Left kidney (tissue), 8 donors: ENCODE measurements around the gene NDUFV3. TPM values are rescaled to one million over a fixed set of nuclear protein-coding genes. Genes with fewer than 3 reads are reported as not detected.
A peak's percentile ranks its signal among the peaks of the same experiment; 100 is the strongest.
"Not testable (repeated sequence)": the region's sequence is repeated elsewhere in the genome, so short reads cannot be mapped to it uniquely, and the experiment has no call there.

Experiments used
- DNase-seq: peaks from one replicate; pipeline ENCODE4 v3.0.0-alpha.2; 2013
- long read RNA-seq, 8 donors: transcript quantifications; one replicate each; lab custom pipeline, GENCODE V29; 2026
- polyA plus RNA-seq: library from polyadenylated mRNA; unstranded; fragments of 120-200 nt; gene quantifications from one replicate; pipeline ENCODE4 v1.2.1, GENCODE V29; 2013; ENCODE audit not compliant: insufficient read length

NDUFV3 gene
- 44.1 TPM for polyA plus RNA-seq
- long read RNA-seq, donor 1, full-length matches to known transcripts: 18 of 36 reads
- long read RNA-seq, donor 1, partial matches to known transcripts: 11 of 36 reads
- long read RNA-seq, donor 1, other reads (novel, unspliced or antisense): 7 of 36 reads
- long read RNA-seq, donor 2, full-length matches to known transcripts: 26 of 31 reads
- long read RNA-seq, donor 2, partial matches to known transcripts: 5 of 31 reads
- long read RNA-seq, donor 2, other reads (novel, unspliced or antisense): 0 of 31 reads
- long read RNA-seq, donor 3, full-length matches to known transcripts: 17 of 35 reads
- long read RNA-seq, donor 3, partial matches to known transcripts: 18 of 35 reads
- long read RNA-seq, donor 3, other reads (novel, unspliced or antisense): 0 of 35 reads
- long read RNA-seq, donor 4, full-length matches to known transcripts: 8 of 8 reads
- long read RNA-seq, donor 4, partial matches to known transcripts: 0 of 8 reads
- long read RNA-seq, donor 4, other reads (novel, unspliced or antisense): 0 of 8 reads
- long read RNA-seq, donor 5, full-length matches to known transcripts: 40 of 66 reads
- long read RNA-seq, donor 5, partial matches to known transcripts: 12 of 66 reads
- long read RNA-seq, donor 5, other reads (novel, unspliced or antisense): 14 of 66 reads
- long read RNA-seq, donor 6, full-length matches to known transcripts: 12 of 43 reads
- long read RNA-seq, donor 6, partial matches to known transcripts: 31 of 43 reads
- long read RNA-seq, donor 6, other reads (novel, unspliced or antisense): 0 of 43 reads
- long read RNA-seq, donor 7, full-length matches to known transcripts: 34 of 63 reads
- long read RNA-seq, donor 7, partial matches to known transcripts: 23 of 63 reads
- long read RNA-seq, donor 7, other reads (novel, unspliced or antisense): 6 of 63 reads
- long read RNA-seq, donor 8, full-length matches to known transcripts: 10 of 10 reads
- long read RNA-seq, donor 8, partial matches to known transcripts: 0 of 10 reads
- long read RNA-seq, donor 8, other reads (novel, unspliced or antisense): 0 of 10 reads

DNA sequence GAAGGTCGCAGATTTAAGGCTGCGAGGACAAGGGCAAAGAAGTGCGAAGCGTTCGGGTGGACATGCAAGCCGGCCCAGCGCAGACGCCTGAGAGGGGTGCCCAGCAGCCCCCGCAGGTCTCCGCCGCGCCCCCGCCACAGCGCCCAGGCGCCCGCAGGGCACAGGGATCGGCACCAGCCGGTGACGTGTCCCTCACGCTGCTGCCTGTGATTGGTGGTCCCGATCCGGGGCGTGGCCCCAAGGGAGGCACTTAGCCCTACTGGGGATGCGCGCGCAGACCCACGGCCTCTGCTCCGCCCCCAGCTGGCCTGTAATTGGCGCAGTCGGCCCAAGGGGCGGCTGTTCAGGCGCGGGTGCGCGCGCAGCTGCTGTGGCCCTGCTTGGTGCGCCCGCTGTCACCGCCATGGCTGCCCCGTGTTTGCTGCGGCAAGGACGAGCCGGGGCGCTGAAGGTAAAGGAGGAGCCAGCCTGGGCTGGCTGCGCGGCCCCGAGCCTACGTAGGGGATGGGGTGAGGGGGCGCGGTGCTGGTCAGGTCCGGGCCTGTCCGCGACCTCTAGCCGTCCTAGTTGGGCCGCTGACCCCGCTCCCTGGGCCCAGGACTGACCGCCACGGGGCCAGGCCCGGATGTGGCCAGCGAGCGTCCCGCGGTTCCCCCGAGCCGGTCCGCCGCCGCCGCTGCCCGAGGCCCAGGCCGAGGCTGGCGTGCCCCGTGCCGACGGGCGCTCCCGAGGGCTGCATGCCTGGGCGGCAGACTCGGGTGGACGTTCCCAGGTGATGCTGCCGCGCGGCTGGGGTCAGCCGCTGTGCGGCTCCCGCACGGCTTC lies at the start of gene NDUFV3:
Gene NDUFV3 (plus strand): TSS at position 379 of the 825 bp plus-strand sequence. CDS start 25 bp downstream, at position 404.
- DNase-seq: peak; percentile 98

DNA sequence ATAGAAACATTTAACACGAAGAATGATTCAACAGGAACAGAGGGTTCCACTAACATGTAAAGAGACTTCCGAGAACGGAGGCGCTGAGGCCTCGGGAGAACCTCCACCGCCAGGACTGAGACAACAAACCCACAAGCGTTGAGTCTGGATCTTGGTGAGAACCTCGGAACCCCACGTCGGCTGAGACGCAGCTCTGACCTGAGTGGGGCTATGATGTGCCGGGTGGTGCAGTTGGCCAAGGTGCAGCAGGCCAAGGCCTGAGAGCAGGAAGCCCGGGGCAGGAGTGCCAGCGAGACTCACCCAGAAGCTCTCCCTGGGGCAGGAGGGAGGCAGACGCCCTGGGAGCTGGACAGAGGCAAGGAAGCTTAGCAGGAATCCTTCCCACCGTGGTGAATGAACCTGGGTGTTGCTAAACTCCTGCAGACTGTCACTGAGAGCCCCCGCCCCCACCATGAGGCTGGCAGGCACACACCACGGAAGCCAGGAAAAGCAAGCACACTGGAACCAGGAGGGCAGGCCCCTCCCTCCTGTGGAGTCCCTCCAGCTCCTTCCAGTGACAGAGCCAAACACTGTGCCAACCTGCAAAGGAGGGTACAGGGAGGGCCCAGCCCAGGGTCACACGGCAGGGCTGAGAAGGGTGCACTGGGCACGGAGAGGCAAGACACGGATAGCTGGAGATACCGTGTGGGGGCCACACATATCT lies 48.5 kb upstream of the NDUFV3 start:
- no peak for DNase-seq

DNA sequence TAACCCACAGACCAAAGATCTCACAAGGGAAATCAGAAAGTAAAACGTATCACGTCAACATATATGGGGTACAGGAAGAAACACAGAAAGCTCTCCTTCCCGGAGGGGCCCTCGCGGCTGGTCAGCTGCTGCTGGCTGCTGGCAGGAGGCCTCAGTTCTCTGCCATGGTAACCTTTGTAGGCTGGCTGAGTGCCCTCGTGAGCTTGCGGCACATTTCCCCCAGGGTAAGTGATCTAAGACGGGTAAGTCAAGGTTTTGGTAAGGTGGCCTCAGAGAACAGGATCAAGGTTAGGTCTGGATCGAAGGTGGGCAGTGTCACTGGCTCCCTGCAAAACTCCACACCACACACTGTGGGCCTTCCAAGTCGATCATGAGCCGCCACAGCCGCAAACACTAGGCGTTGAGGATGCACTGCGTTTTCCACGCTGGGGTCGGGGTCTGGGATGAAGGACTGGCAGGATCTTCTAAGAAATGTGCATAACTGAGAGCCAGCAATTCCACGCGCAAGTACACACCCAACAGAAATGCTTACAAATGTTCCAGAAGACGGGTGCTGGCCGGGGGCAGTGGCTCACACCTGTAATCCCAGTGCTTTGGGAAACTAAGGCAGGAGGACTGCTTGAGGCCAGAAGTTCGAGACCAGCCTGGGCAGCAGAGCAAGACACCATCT lies 47.7 kb upstream of the NDUFV3 start:
- DNase-seq: no peak

DNA sequence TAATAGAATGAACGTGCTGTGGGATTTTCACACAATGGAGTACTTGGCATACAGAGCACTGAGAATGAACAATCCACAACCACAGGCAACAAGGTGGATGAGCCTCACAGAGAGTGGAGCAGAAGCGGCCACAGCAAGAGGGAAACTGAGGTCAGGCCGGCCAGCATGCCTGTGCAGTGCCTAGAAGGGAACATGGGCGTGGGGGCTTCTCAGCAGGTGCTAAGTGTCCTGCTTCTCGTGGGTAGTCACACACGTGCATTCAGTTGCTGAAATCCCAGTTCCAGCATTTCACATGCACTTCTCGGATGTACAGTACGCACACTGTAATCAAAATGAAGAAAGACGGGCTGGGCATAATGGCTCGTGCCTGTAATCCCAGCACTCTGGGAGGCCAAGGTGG lies 46.9 kb upstream of the NDUFV3 start:
- DNase-seq: no peak

DNA sequence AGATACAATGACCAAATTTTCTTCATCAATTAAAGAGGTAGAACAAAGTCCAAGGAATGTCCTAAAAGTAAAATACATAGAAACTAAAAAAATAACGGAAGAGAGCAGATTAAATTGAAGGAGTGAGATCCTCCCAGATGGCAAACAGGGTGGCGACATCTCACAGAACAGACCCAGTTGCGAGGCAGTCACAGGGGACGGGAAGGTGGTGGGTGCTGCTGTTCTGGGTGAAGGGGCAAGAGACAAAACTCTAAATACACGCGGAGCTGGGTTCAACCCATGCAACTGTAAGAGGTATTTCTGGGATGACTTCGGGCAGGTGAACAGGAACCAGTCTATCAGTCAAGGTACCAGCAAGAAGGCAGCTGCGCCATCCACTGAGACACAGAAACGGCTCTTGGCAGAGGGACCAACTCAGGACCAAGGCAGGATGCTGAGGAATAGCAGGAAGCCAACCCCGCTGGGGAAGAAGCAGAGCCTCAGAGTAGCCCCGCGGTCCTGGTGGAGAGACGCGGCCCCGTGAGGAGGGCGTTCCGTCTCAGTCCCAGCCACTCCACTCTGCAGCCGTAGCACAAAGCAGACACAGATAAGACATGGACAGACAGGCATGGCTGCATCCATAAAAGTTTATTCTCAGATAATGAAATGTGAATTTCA lies 45.9 kb upstream of the NDUFV3 start:
- no peak for DNase-seq

DNA sequence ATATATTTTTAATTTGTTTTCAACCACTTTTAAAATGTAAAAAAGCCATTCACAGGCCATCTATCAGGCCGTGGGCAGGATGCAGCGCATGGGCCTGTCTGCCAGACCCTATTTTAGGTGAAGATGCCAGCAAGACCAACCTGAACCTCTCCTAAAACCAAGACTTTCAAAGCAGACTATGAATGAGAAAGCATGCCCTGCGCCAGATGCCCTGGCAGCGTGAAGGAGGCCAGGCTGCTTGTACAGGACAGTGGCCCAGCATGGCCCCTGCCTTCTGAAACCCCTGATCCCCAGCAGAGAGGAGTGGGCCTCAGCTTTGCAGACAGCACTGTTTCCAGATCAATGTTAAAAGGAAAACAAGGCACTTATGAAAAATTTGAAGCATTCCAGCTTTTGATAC lies 45.4 kb upstream of the NDUFV3 start:
- no peak for DNase-seq

DNA sequence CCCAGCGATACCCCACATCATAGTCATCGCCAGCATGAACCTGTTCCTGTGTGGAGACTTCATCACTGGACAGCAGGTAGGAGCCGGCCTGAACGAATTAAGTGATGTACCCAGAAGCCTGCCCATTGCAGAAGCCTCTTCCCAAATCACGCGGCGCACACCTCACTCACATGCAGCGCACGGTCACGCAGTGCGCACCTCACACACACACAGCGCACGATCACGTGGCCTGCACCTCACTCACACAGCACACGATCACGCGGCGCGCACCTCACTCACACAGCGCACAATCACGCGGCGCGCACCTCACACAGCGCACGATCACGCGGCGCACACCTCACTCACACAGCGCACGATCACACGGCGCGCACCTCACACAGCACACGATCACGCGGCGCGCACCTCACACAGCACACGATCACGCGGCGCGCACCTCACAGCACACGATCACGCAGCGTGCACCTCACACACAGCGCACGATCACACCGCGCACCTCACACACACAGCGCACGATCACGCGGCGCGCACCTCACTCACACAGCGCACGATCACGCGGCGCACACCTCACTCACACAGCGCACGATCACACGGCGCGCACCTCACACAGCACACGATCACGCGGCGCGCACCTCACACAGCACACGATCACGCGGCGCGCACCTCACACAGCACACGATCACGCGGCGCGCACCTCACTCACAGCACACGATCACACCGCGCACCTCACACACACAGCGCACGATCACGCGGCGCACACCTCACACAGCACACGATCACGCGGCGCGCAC lies 44.8 kb upstream of the NDUFV3 start:
- DNase-seq: not testable (repeated sequence)

DNA sequence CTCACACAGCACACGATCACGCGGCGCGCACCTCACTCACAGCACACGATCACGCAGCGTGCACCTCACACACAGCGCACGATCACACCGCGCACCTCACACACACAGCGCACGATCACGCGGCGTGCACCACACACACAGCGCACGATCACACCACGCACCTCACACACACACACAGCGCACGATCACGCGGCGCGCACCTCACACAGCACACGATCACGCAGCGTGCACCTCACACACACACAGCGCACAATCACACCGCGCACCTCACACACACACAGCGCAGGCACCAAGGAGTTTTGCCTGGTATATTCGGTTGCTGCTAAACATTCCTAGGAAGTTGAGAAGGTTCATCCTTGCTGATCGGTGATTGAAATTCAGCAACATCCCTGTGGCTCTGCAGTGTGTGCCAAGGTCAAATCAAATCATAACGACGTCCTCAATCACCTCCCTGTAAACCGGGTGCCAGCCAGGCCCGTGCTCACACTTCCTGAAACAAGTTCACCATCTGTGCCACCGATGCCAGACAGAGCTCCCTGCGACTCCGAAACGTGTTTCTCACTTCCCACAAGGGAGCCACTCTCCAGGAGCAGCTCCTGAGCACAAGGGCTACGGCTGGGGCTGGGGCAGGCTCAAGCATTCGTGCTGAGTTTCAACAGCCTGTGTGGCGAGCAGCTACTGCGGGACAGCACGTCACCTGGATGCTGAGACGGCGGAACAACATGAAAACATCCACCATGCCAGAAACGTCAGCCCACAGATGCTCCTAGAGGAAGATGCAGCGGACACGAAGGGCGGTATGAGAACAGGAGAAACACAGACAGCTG lies 44.0 kb upstream of the NDUFV3 start:
- no peak for DNase-seq

DNA sequence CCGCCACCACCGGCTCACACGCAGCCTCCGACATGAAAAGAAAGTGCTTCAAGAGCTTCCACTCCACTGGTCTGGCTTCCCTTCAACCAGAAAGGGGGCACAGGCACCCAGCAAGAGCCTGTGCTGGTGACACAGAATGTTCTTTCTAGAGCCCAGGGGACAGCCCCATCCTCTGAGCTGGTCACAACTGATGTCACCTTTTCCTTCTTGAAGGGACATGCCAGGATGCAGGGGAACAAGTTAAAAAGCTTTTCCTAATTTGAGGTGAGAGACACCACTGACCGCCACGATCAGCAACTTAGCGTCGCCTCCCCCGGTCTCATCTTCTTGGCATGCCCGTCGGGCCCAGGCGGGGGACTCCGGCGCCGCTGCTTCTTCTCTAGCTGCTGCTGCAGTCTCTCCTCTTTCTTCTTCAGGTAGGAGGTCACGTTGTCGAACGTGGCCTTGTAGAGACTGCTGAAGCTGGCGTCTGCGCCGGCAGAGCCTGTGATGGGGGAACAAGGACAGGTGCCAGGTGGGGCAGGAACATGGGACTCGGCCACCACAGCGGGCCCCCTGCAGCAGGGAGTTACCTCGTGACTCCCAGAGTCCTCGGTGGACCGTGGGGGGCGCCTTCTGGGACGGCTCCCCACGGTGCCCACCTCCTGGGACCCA lies 43.2 kb upstream of the NDUFV3 start:
- DNase-seq: no peak

DNA sequence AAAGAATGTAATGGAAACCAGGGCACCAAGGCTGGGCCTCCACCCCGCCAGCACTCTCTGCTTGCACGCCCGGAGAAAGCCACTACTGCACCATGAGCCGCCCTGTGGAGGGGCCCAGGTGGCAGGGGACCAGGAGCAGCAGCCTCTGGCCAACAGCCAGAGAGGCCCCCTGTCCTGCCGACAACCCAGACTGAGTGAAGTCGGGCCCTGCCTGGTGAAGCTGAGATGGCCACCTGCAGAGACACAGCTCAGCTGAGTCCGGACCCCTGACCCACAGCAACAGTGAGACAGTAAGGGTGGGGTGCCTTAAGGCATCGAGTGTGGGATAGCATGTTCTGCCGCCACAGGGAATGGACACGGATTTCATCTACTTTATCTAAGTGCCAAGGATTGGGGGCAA lies 42.6 kb upstream of the NDUFV3 start:
- DNase-seq: no peak

DNA sequence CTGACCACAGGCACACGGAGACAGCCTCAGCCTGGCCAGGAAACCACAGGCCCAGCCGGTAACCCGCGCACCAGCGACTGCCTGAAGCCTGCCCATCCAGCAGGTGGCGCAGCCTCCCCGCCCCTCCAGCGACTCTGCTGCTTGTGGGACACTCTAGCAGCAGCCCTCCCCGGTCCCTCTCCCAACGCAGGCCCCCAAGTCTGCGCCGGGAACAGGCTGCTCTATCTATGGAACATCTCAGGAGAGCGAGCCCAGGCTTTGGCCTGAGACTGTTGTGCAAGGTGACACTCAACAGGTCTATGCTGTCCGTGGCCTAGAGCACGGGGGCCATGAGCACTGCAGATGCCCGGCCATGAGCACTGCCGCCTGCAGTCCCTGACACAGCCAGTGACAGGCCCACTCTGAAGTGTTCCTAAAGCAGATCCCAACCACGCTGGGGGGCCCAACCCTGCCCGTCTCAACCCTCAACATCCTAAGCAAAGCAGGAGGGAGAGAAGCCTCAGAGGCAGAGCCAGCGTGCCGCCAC lies 42.2 kb upstream of the NDUFV3 start:
- DNase-seq: no peak

DNA sequence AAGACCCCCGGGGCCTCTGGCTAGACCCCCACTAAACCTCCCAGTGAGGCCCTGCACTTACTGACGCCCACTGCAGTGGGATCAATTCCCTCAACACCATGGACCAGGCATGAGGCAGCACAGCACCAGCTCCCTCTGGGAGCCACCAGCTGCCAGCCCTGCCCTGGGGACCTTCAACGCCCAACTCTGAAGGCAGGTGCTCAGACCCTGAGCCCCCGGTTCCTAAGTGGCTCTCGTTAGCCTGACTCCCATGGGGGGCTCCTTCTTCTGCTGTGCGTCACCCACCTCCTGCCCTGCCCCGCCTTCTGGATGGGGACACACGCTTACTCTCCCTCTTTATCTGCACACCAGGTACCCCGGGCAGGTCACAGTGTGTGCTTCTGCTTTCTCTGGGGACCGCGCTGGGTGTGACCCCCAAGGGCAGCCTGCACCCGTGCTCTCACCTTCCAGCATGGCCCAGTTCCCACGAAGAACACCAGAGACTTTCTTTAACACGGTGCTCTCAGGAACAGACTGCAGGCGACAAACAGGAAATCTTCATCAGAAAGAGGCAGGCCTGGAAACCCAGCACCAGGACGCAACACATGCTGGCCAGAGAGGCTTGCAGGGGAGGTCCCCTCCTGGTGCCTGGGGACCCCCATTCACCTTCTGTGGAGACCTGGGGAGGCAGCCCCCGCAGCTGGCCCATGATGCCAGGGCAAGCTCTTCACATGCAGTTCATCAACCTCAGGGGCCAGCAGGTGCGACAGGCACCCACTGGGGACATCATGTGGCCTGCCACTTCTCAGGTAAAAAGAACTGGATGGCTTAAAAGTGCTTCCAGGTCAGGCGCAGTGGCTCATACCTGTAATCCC lies 41.1 kb upstream of the NDUFV3 start:
- DNase-seq: no peak

DNA sequence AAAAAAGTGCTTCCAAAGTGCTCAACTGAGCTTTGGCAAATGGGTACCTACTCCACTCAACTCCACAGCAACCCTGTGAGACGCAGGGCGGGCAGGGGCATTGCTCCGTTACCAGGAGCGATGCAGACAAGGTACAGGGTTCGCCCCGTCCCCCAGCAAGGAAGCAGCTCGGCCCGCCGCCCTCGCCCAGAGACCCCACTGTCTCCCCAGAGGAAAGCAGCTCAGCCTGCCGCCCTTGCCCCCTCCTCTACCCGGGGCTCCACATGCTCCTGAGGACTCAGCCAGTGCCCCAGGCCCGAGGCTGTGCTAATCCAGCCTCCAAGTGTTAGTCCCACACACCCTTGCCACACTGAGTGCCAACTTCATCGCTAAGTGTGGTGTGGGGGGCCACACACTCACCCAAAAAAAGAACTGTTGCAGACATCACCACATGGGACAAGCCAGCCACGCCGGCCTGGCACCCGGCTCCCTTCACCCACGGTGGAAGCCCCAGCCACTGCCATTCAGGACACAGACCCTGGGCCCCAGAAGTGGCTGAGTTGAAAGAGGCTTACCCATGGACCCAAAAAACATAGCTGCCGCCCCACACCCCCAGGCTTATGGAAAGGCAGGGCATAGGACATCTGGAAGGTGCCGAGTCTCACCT lies 40.1 kb upstream of the NDUFV3 start:
- DNase-seq: no peak

DNA sequence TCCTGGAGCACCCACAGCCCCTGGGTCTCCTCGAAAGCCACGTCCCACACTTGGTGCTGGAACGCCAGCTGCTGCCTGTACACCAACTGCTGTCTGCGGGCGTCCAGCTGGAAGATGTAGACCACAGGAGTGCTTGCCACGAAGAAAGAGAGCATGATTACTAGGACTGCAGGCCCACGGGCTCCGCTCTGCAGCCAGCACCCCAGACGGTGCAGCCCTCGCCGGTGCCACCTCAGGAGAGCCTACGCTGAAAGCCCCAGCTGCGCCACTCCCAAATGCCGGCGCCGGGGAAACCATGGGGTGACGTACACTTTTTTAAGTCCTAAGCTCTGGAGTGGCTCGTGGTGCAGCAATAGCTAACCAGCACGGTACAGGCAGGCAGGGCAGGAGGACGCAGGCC lies 39.5 kb upstream of the NDUFV3 start:
- no peak for DNase-seq

DNA sequence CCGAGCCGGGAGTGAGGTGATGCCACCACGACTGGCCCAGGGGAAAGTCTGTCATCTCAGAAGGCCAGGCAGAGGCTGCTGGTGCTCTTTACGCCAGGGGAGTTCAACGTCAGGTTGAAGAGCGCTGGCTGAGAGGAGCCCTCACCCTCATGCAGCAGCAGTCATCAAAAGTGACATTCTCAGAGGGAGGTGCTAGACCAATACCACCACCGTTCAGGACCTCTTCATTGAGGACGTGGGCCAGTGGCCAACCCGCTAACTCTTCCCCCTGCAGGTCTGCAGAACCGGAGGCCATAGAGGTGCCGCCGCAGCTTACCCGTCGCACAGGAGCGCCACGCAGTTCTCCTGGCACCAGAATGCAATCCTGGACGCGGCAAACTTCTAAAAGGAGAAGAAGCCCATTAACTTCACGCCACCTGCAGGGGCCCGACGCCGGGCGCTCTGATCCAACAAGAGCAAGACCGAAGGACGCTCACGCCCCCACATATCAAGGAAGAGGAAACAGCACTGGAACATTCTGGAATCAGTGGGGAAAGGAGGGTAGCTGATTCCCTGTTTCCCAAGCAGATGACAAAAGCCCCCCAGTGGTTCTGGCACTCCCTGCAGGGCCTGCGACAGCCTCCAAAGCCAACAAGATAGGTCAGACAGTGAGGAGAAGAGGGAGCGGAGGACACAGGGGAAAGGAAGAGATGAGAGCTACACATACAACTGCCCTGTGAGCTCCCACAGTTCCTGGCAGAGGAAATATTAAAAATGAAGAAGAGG lies 38.7 kb upstream of the NDUFV3 start:
- no peak for DNase-seq
